ENCODE results near the gene GNA14. TPM values are rescaled to one million over a fixed set of nuclear protein-coding genes. Genes with fewer than 3 reads are reported as not detected.
A peak's percentile ranks its signal among the peaks of the same experiment; 100 is the strongest.

Gene GNA14
- total RNA-seq, 2 donors from 2014 or later, result 1.6 to 5.3 TPM

GRCh38 chr9:77661566-77662085 is 13.5 kb upstream of the GNA14 start:
- WGBS, 2 donors, result 77 to 80% methylated on average over 6 to 7 of the region's 7 CpGs
- intact Hi-C loops (cut with DNase I), result no loop called here
- ATAC-seq (no peak), DNase-seq (no peak)
- Histone ChIP-seq H3K9me3 (no peaks in the 10 kb centered on the region), H3K27me3 (no peaks in the 10 kb centered on the region), H3K4me3 (no peak overlapping the region), H3K4me1 (peaks cover 21% of the 10 kb centered on the region), H3K27ac (no peak overlapping the region), H3K36me3 (replicated peaks in 1 of 2; ENCODE audit: insufficient read depth in 1 of 2, low read depth in 2 of 2) (no peaks in the 10 kb centered on the region)
- TF ChIP-seq POLR2A (IDR thresholded peaks at IDR 0.05) (no peak), CTCF (IDR thresholded peaks at IDR 0.05) (no peak)

- no peak for DNase-seq
- Histone ChIP-seq H3K36me3 (replicated peaks in 1 of 2; ENCODE audit: insufficient read depth in 1 of 2, low read depth in 2 of 2) (no peaks in the 10 kb centered on the region), H3K4me3 (no peak overlapping the region), H3K27me3 (no peaks in the 10 kb centered on the region), H3K27ac (no peak overlapping the region), H3K9me3 (no peaks in the 10 kb centered on the region), H3K4me1 (peaks cover 20% of the 10 kb centered on the region)
- ATAC-seq, result no peak
- TF ChIP-seq CTCF (IDR thresholded peaks at IDR 0.05) (no peak), POLR2A (IDR thresholded peaks at IDR 0.05) (no peak)
- intact Hi-C loops (cut with DNase I), result no loop called here
- WGBS, 2 donors, result 93 to 95% methylated on average over 5 of the region's 5 CpGs
Measured at GRCh38 chr9:77659926-77660325, 11.8 kb upstream of the GNA14 start.

- Histone ChIP-seq H3K36me3 (replicated peaks in 1 of 2; ENCODE audit: insufficient read depth in 1 of 2, low read depth in 2 of 2) (no peaks in the 10 kb centered on the region), H3K4me1 (peaks cover 15% of the 10 kb centered on the region), H3K27ac (no peak overlapping the region), H3K9me3 (no peaks in the 10 kb centered on the region), H3K4me3 (no peak overlapping the region), H3K27me3 (no peaks in the 10 kb centered on the region)
- ATAC-seq (no peak), DNase-seq (no peak)
- 85 to 94% methylated on average over 3 of the region's 3 CpGs for WGBS, 2 donors
- intact Hi-C loops (cut with DNase I), result no loop called here
- no peak for TF ChIP-seq CTCF (IDR thresholded peaks at IDR 0.05)
- TF ChIP-seq POLR2A (IDR thresholded peaks at IDR 0.05), result no peak
Measured at GRCh38 chr9:77651203-77651602, 3.1 kb upstream of the GNA14 start.

GRCh38 chr9:77649109-77649812 is 1.1 kb upstream of the GNA14 start:
- Histone ChIP-seq H3K4me1 (peaks cover 15% of the 10 kb centered on the region), H3K36me3 (replicated peaks in 1 of 2; ENCODE audit: insufficient read depth in 1 of 2, low read depth in 2 of 2) (no peaks in the 10 kb centered on the region), H3K9me3 (no peaks in the 10 kb centered on the region), H3K27ac (peak overlapping the region; percentile 4 to 79 (median 66)), H3K27me3 (no peaks in the 10 kb centered on the region), H3K4me3 (peak overlapping the region; percentile 13 to 46)
- DNase-seq, result no peak
- WGBS, 2 donors, result 47% methylated on average over 10 of the region's 10 CpGs
- no peak for TF ChIP-seq POLR2A (IDR thresholded peaks at IDR 0.05)
- TF ChIP-seq CTCF (IDR thresholded peaks at IDR 0.05), result peak in 6 of 7 experiments; percentile 31 to 42 (median 35)
- intact Hi-C loops (cut with DNase I), result no loop called here
- ATAC-seq, result no peak
